HG03469 (cell line): ENCODE results near the gene BABAM2.
"Not testable (repeated sequence)": the region's sequence is repeated elsewhere in the genome, so short reads cannot be mapped to it uniquely, and the experiment has no call there.

ENCODE experiments used
- ATAC-seq: cut with Tn5 transposase; IDR thresholded peaks from one replicate; pipeline ENCODE4 v1.9.1; 2021; ENCODE audit warnings: mild to moderate bottlenecking, moderate library complexity, moderate number of reproducible peaks; ENCODE audit not compliant: unreplicated experiment

Gene BABAM2

GRCh38 chr2:27890146-27890923 lies at the start of gene BABAM2, which contains the start of gene RBKS:
Gene BABAM2 (plus strand): TSS chr2:27890729. CDS start chr2:27894557, 3,828 bp downstream.
Gene RBKS (minus strand): TSS chr2:27890387. CDS start chr2:27890345, 42 bp downstream.
- ATAC-seq = peak; percentile 61

GRCh38 chr2:27842894-27843293 lies 47.6 kb upstream of the BABAM2 start:
- ATAC-seq = no peak

GRCh38 chr2:27843992-27844391 lies 46.5 kb upstream of the BABAM2 start:
- no peak for ATAC-seq

GRCh38 chr2:27844821-27845255 lies 45.7 kb upstream of the BABAM2 start:
- no peak for ATAC-seq

GRCh38 chr2:27847333-27847732 lies 43.2 kb upstream of the BABAM2 start:
- ATAC-seq = no peak

- ATAC-seq = no peak
Observed at GRCh38 chr2:27849558-27850205, 40.8 kb upstream of the BABAM2 start.

- no peak for ATAC-seq
Observed at GRCh38 chr2:27852691-27853090, 37.8 kb upstream of the BABAM2 start.

- no peak for ATAC-seq
Observed at GRCh38 chr2:27854229-27854862, 36.2 kb upstream of the BABAM2 start.

- no peak for ATAC-seq
Observed at GRCh38 chr2:27855476-27855875, 35.1 kb upstream of the BABAM2 start.

GRCh38 chr2:27856386-27856785 lies 34.1 kb upstream of the BABAM2 start:
- ATAC-seq = no peak

- no peak for ATAC-seq
Observed at GRCh38 chr2:27856956-27857355, 33.6 kb upstream of the BABAM2 start.

GRCh38 chr2:27857417-27858172 lies 32.9 kb upstream of the BABAM2 start:
- ATAC-seq = no peak

- ATAC-seq = no peak
Observed at GRCh38 chr2:27860111-27860510, 30.4 kb upstream of the BABAM2 start.

GRCh38 chr2:27863146-27863545 lies 27.4 kb upstream of the BABAM2 start:
- ATAC-seq = no peak

GRCh38 chr2:27863955-27864354 lies 26.6 kb upstream of the BABAM2 start:
- ATAC-seq = not testable (repeated sequence)

- no peak for ATAC-seq
Observed at GRCh38 chr2:27866237-27866636, 24.3 kb upstream of the BABAM2 start.

- ATAC-seq = no peak
Observed at GRCh38 chr2:27869763-27870162, 20.8 kb upstream of the BABAM2 start.

- ATAC-seq = no peak
Observed at GRCh38 chr2:27870724-27871123, 19.8 kb upstream of the BABAM2 start.

GRCh38 chr2:27871802-27872201 lies 18.7 kb upstream of the BABAM2 start:
- ATAC-seq = no peak

GRCh38 chr2:27873091-27873490 lies 17.4 kb upstream of the BABAM2 start:
- no peak for ATAC-seq
